WTC11 (cell line): ENCODE data around the gene POU5F1. TPM values are rescaled to one million over a fixed set of nuclear protein-coding genes. Genes with fewer than 3 reads are reported as not detected.

ENCODE experiments used
- KAT7 ChIP-seq: sonication (generic); formaldehyde crosslinking; IDR thresholded peaks from 2 replicates; pipeline ENCODE4 v1.8.1; 2023; ENCODE audit warnings: missing genetic modification reagents, mild to moderate bottlenecking, borderline replicate concordance
- NFYB ChIP-seq: sonication (generic); formaldehyde crosslinking; conservative IDR thresholded peaks from 2 replicates; pipeline ENCODE4 v1.8.0; 2022; ENCODE audit warnings: low read depth, missing genetic modification reagents
- ZBTB21 ChIP-seq: sonication (generic); formaldehyde crosslinking; IDR thresholded peaks from 2 replicates; pipeline ENCODE4 v1.8.1; 2023; ENCODE audit warnings: mild to moderate bottlenecking, missing genetic modification reagents, borderline replicate concordance
- ZNF138 ChIP-seq: sonication (generic); formaldehyde crosslinking; conservative IDR thresholded peaks from 2 replicates; pipeline ENCODE4 v1.8.1; 2022; ENCODE audit warnings: mild to moderate bottlenecking, moderate library complexity, missing genetic modification reagents
- ZNF416 ChIP-seq: fragments of 250-450 bp; sonication (Bioruptor Pico); IDR thresholded peaks from 2 replicates; pipeline ENCODE4 v1.9.0; 2021; ENCODE audit warnings: mild to moderate bottlenecking, inconsistent platforms
- ZNF671 ChIP-seq: fragments of 250-450 bp; sonication (Bioruptor Pico); IDR thresholded peaks from 2 replicates; pipeline ENCODE4 v1.8.0; 2021; ENCODE audit warnings: mild to moderate bottlenecking
- total RNA-seq: library from RNA; stranded (reverse); gene quantifications from 3 replicates; pipeline ENCODE4 v1.2.3, GENCODE V29; 2021
- TF ChIP-seq, protein P1 (sequence below): sonication (generic); formaldehyde crosslinking; IDR thresholded peaks from 2 replicates; pipeline ENCODE4 v1.8.0; 2022; ENCODE audit warnings: missing genetic modification reagents
- TF ChIP-seq, protein P2 (sequence below): sonication (generic); formaldehyde crosslinking; IDR thresholded peaks from 2 replicates; pipeline ENCODE4 v1.8.1; 2022; ENCODE audit warnings: low read depth, missing genetic modification reagents, borderline replicate concordance
- TF ChIP-seq, protein P3 (sequence below): sonication (generic); formaldehyde crosslinking; IDR thresholded peaks from 2 replicates; pipeline ENCODE4 v1.8.1; 2023; ENCODE audit warnings: mild to moderate bottlenecking, missing genetic modification reagents, moderate library complexity
- TF ChIP-seq, protein P4 (sequence below): sonication (generic); formaldehyde crosslinking; IDR thresholded peaks from 2 replicates; pipeline ENCODE4 v1.8.0; 2022; ENCODE audit warnings: mild to moderate bottlenecking, missing genetic modification reagents
- TF ChIP-seq, protein P5 (sequence below): sonication (generic); formaldehyde crosslinking; IDR thresholded peaks from 2 replicates; pipeline ENCODE4 v1.8.1; 2022; ENCODE audit warnings: mild to moderate bottlenecking, moderate library complexity, missing genetic modification reagents
- TF ChIP-seq, protein P6 (sequence below): sonication (generic); formaldehyde crosslinking; IDR thresholded peaks from 2 replicates; pipeline ENCODE4 v1.8.0; 2022; ENCODE audit warnings: mild to moderate bottlenecking, missing genetic modification reagents

The POU5F1 gene
- total RNA-seq, 1 experiment from 2014 or later, result 2,735 TPM

DNA sequence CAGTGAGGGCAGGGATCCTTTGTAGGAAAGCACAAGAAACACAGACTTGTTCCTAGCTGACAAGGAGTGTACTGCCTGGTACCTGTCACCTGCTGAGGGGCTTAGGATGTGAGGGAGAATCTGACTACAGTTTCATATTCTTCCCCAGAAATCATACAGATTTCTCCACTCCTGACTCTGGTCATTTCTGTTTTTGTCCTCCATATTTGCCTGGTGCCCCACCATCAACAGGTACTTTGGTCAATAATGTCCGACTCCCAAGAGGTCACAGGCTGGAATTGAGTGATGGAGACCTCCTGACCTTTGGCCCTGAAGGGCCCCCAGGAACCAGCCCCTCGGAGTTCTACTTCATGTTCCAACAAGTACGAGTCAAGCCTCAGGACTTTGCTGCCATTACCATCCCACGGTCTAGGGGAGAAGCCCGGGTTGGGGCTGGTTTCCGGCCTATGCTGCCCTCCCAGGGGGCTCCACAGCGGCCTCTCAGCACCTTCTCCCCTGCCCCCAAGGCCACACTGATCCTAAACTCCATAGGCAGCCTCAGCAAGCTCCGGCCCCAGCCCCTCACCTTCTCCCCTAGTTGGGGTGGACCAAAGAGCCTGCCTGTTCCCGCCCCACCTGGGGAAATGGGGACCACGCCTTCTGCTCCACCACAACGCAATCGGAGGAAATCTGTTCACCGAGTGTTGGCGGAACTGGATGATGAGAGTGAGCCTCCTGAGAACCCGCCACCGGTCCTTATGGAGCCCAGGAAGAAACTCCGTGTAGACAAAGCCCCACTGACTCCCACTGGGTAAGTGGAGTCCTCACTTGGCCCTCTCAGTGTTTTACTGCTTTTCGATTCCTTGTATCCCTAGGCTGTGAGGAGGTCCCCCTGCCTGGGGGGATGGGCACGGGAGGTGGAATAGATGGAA lies 9.0 kb downstream of the POU5F1 start (continued):
- TF ChIP-seq, protein P1, sequence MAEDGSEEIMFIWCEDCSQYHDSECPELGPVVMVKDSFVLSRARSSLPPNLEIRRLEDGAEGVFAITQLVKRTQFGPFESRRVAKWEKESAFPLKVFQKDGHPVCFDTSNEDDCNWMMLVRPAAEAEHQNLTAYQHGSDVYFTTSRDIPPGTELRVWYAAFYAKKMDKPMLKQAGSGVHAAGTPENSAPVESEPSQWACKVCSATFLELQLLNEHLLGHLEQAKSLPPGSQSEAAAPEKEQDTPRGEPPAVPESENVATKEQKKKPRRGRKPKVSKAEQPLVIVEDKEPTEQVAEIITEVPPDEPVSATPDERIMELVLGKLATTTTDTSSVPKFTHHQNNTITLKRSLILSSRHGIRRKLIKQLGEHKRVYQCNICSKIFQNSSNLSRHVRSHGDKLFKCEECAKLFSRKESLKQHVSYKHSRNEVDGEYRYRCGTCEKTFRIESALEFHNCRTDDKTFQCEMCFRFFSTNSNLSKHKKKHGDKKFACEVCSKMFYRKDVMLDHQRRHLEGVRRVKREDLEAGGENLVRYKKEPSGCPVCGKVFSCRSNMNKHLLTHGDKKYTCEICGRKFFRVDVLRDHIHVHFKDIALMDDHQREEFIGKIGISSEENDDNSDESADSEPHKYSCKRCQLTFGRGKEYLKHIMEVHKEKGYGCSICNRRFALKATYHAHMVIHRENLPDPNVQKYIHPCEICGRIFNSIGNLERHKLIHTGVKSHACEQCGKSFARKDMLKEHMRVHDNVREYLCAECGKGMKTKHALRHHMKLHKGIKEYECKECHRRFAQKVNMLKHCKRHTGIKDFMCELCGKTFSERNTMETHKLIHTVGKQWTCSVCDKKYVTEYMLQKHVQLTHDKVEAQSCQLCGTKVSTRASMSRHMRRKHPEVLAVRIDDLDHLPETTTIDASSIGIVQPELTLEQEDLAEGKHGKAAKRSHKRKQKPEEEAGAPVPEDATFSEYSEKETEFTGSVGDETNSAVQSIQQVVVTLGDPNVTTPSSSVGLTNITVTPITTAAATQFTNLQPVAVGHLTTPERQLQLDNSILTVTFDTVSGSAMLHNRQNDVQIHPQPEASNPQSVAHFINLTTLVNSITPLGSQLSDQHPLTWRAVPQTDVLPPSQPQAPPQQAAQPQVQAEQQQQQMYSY, result no peak
- TF ChIP-seq ZNF671 (CRISPR knock-in tag) (peak; percentile 26; the same call in 1 of the 2 replicates), NFYB (CRISPR knock-in tag) (no peak), ZBTB21 (CRISPR knock-in tag) (no peak), ZNF416 (peak; percentile 44; the same call in 1 of the 2 replicates), KAT7 (CRISPR knock-in tag) (no peak), ZNF138 (CRISPR knock-in tag) (no peak)
- TF ChIP-seq, protein P2, sequence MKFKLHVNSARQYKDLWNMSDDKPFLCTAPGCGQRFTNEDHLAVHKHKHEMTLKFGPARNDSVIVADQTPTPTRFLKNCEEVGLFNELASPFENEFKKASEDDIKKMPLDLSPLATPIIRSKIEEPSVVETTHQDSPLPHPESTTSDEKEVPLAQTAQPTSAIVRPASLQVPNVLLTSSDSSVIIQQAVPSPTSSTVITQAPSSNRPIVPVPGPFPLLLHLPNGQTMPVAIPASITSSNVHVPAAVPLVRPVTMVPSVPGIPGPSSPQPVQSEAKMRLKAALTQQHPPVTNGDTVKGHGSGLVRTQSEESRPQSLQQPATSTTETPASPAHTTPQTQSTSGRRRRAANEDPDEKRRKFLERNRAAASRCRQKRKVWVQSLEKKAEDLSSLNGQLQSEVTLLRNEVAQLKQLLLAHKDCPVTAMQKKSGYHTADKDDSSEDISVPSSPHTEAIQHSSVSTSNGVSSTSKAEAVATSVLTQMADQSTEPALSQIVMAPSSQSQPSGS (CRISPR knock-in tag), result no peak
- TF ChIP-seq, protein P3, sequence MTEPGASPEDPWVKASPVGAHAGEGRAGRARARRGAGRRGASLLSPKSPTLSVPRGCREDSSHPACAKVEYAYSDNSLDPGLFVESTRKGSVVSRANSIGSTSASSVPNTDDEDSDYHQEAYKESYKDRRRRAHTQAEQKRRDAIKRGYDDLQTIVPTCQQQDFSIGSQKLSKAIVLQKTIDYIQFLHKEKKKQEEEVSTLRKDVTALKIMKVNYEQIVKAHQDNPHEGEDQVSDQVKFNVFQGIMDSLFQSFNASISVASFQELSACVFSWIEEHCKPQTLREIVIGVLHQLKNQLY (CRISPR knock-in tag), result peak; percentile 33; the same call in 1 of the 2 replicates
- TF ChIP-seq, protein P4, sequence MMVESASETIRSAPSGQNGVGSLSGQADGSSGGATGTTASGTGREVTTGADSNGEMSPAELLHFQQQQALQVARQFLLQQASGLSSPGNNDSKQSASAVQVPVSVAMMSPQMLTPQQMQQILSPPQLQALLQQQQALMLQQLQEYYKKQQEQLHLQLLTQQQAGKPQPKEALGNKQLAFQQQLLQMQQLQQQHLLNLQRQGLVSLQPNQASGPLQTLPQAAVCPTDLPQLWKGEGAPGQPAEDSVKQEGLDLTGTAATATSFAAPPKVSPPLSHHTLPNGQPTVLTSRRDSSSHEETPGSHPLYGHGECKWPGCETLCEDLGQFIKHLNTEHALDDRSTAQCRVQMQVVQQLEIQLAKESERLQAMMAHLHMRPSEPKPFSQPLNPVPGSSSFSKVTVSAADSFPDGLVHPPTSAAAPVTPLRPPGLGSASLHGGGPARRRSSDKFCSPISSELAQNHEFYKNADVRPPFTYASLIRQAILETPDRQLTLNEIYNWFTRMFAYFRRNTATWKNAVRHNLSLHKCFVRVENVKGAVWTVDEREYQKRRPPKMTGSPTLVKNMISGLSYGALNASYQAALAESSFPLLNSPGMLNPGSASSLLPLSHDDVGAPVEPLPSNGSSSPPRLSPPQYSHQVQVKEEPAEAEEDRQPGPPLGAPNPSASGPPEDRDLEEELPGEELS (CRISPR knock-in tag), result no peak
- TF ChIP-seq, protein P5, sequence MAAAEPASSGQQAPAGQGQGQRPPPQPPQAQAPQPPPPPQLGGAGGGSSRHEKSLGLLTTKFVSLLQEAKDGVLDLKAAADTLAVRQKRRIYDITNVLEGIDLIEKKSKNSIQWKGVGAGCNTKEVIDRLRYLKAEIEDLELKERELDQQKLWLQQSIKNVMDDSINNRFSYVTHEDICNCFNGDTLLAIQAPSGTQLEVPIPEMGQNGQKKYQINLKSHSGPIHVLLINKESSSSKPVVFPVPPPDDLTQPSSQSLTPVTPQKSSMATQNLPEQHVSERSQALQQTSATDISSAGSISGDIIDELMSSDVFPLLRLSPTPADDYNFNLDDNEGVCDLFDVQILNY (CRISPR knock-in tag), result no peak
- TF ChIP-seq, protein P6, sequence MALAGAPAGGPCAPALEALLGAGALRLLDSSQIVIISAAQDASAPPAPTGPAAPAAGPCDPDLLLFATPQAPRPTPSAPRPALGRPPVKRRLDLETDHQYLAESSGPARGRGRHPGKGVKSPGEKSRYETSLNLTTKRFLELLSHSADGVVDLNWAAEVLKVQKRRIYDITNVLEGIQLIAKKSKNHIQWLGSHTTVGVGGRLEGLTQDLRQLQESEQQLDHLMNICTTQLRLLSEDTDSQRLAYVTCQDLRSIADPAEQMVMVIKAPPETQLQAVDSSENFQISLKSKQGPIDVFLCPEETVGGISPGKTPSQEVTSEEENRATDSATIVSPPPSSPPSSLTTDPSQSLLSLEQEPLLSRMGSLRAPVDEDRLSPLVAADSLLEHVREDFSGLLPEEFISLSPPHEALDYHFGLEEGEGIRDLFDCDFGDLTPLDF (CRISPR knock-in tag), result no peak
